ENCODE data around the gene TBXT.
A peak's percentile ranks its signal among the peaks of the same experiment; 100 is the strongest.
"Not testable (repeated sequence)": the region's sequence is repeated elsewhere in the genome, so short reads cannot be mapped to it uniquely, and the experiment has no call there.

The TBXT gene

GRCh38 chr6:166176106-166176505, 8.5 kb upstream of the TBXT start:
- TF ChIP-seq HOXA7 (CRISPR knock-in tag; IDR thresholded peaks at IDR 0.05; ENCODE audit: borderline replicate concordance) (no peak), SALL2 (tag by site-specific recombination; IDR thresholded peaks at IDR 0.05; ENCODE audit: borderline replicate concordance) (no peak), ZNF16 (tag by site-specific recombination; IDR thresholded peaks at IDR 0.05; ENCODE audit: low read depth) (no peak)

GRCh38 chr6:166175093-166175492, 7.4 kb upstream of the TBXT start:
- H3K36me3 ChIP-seq (ENCODE audit: control insufficient read depth in 2 of 2, insufficient read depth in 1 of 2, low read length in 2 of 2); POLR2A ChIA-PET; H3K4me3 ChIP-seq (ENCODE audit: low read depth, low read length); H3K4me1 ChIP-seq (ENCODE audit: control insufficient read depth, insufficient read depth, low read length); CTCF ChIA-PET; H3K9me3 ChIP-seq (ENCODE audit: control insufficient read depth, insufficient read depth, low read depth, low read length); H3K27ac ChIP-seq (ENCODE audit: extremely low read depth, low read depth, low read length): not testable (repeated sequence)
- TF ChIP-seq ZNF580 (tag by site-specific recombination; IDR thresholded peaks at IDR 0.05) (0 out of 2 replicates have a peak, but pooled peaks have one; percentile 61), ZNF146 (tag by site-specific recombination; IDR thresholded peaks at IDR 0.05) (peak; percentile 98)

More at GRCh38 chr6:166176106-166176505, 8.5 kb upstream of the TBXT start:
- Histone ChIP-seq H3K4me3 (ENCODE audit: low read depth, low read length) (no peak overlapping the region), H3K4me1 (ENCODE audit: control insufficient read depth, insufficient read depth, low read length) (peaks cover 7% of the 10 kb centered on the region), H3K9me3 (ENCODE audit: control insufficient read depth, insufficient read depth, low read depth, low read length) (no peaks in the 10 kb centered on the region), H3K27ac (ENCODE audit: extremely low read depth, low read depth, low read length) (no peak overlapping the region), H3K36me3 (ENCODE audit: control insufficient read depth in 2 of 2, insufficient read depth in 1 of 2, low read length in 2 of 2) (no peaks in the 10 kb centered on the region)
- ChIA-PET POLR2A (no interaction called here), CTCF (no interaction called here)

- CTCF ChIA-PET = interaction anchor here (0.9 to 1.3 kb wide), 2 partner anchors 9 to 17 kb away, joined by 4 read pairs; no protein-coding TSS in a partner anchor
- TF ChIP-seq ZBTB26 (tag by site-specific recombination; optimal IDR thresholded peaks at IDR 0.05) = no peak
- no peak for TF ChIP-seq TRIM28 (IDR thresholded peaks at IDR 0.05; ENCODE audit: borderline replicate concordance, low read length)
- TF ChIP-seq ZNF433 (tag by site-specific recombination; IDR thresholded peaks at IDR 0.05; ENCODE audit: low read depth) = no peak
- TF ChIP-seq ZNF701 (tag by site-specific recombination; IDR thresholded peaks at IDR 0.05) = no peak
- no peak for TF ChIP-seq ZNF132 (tag by site-specific recombination; IDR thresholded peaks at IDR 0.05; ENCODE audit: borderline replicate concordance)
- no peak for TF ChIP-seq ZNF624 (tag by site-specific recombination; IDR thresholded peaks at IDR 0.05)
- Histone ChIP-seq H3K9me3 (ENCODE audit: control insufficient read depth, insufficient read depth, low read depth, low read length) (no peaks in the 10 kb centered on the region), H3K4me1 (ENCODE audit: control insufficient read depth, insufficient read depth, low read length) (peaks cover 7% of the 10 kb centered on the region), H3K27ac (ENCODE audit: extremely low read depth, low read depth, low read length) (no peak overlapping the region), H3K36me3 (ENCODE audit: control insufficient read depth in 2 of 2, insufficient read depth in 1 of 2, low read length in 2 of 2) (no peaks in the 10 kb centered on the region), H3K4me3 (ENCODE audit: low read depth, low read length) (no peak overlapping the region)
- POLR2A ChIA-PET = no interaction called here
Measured at GRCh38 chr6:166174031-166174430, 6.4 kb upstream of the TBXT start.

GRCh38 chr6:166173281-166173951, 5.8 kb upstream of the TBXT start:
- POLR2A ChIA-PET = no interaction called here
- TF ChIP-seq ZNF391 (tag by site-specific recombination; IDR thresholded peaks at IDR 0.05; ENCODE audit: borderline replicate concordance, low read depth) (no peak), PATZ1 (tag by site-specific recombination; IDR thresholded peaks at IDR 0.05) (peak; percentile 36; the same call in 1 of the 2 replicates), GLIS2 (tag by site-specific recombination; IDR thresholded peaks at IDR 0.05) (0 out of 2 replicates have a peak, but pooled peaks have one; percentile 17), PRDM10 (tag by site-specific recombination; IDR thresholded peaks at IDR 0.05) (peak; percentile 85), ZNF341 (tag by site-specific recombination; IDR thresholded peaks at IDR 0.05; ENCODE audit: low read depth) (peak; percentile 19; the same call in 1 of the 2 replicates), ZBTB48 (tag by site-specific recombination; IDR thresholded peaks at IDR 0.05) (peak; percentile 52; the same call in 1 of the 2 replicates), OSR2 (tag by site-specific recombination; IDR thresholded peaks at IDR 0.05) (peak; percentile 19; the same call in 1 of the 2 replicates), TRIM28 (IDR thresholded peaks at IDR 0.05; ENCODE audit: borderline replicate concordance, low read length) (peak; percentile 31; the same call in 1 of the 2 replicates), ZBTB20 (tag by site-specific recombination; IDR thresholded peaks at IDR 0.05) (peak; percentile 49; the same call in 1 of the 2 replicates)

More at GRCh38 chr6:166173281-166173951, 5.8 kb upstream of the TBXT start:
- Histone ChIP-seq H3K27ac (ENCODE audit: extremely low read depth, low read depth, low read length) (peak overlapping the region; percentile 44; the same call in 1 of the 2 replicates), H3K4me3 (ENCODE audit: low read depth, low read length) (no peak overlapping the region), H3K4me1 (ENCODE audit: control insufficient read depth, insufficient read depth, low read length) (peaks cover 7% of the 10 kb centered on the region), H3K36me3 (ENCODE audit: control insufficient read depth in 2 of 2, insufficient read depth in 1 of 2, low read length in 2 of 2) (no peaks in the 10 kb centered on the region), H3K9me3 (ENCODE audit: control insufficient read depth, insufficient read depth, low read depth, low read length) (no peaks in the 10 kb centered on the region)
- CTCF ChIA-PET = interaction anchor here (0.7 to 1.3 kb wide), 4 partner anchors 10 to 109 kb away, joined by 3 to 4 read pairs (median 4); no protein-coding TSS in a partner anchor
